ENCODE measurements around the gene PXDN.
"Not testable (repeated sequence)": the region's sequence is repeated elsewhere in the genome, so short reads cannot be mapped to it uniquely, and the experiment has no call there.

PXDN gene

GRCh38 chr2:1739322-1739957, 4.9 kb downstream of the PXDN start:
- no peak for DNase-seq

GRCh38 chr2:1738646-1739302, 5.5 kb downstream of the PXDN start:
- no peak for DNase-seq

- DNase-seq, result no peak
Measured at GRCh38 chr2:1738163-1738562, 6.2 kb downstream of the PXDN start.

GRCh38 chr2:1736997-1737480, 7.3 kb downstream of the PXDN start:
- DNase-seq, result no peak

GRCh38 chr2:1736045-1736444, 8.3 kb downstream of the PXDN start:
- no peak for DNase-seq

- DNase-seq, result not testable (repeated sequence)
Measured at GRCh38 chr2:1733298-1733697, 11.0 kb downstream of the PXDN start.

GRCh38 chr2:1731963-1732768, 12.1 kb downstream of the PXDN start:
- no peak for DNase-seq

GRCh38 chr2:1731447-1731962, 12.8 kb downstream of the PXDN start:
- no peak for DNase-seq

- no peak for DNase-seq
Measured at GRCh38 chr2:1730015-1730927, 14.0 kb downstream of the PXDN start.

- DNase-seq, result no peak
Measured at GRCh38 chr2:1729242-1729641, 15.1 kb downstream of the PXDN start.

- no peak for DNase-seq
Measured at GRCh38 chr2:1728821-1729220, 15.5 kb downstream of the PXDN start.

- no peak for DNase-seq
Measured at GRCh38 chr2:1727796-1728474, 16.4 kb downstream of the PXDN start.

GRCh38 chr2:1727101-1727771, 17.1 kb downstream of the PXDN start:
- DNase-seq, result no peak

GRCh38 chr2:1726558-1726957, 17.8 kb downstream of the PXDN start:
- DNase-seq, result no peak

- not testable (repeated sequence) for DNase-seq
Measured at GRCh38 chr2:1724351-1724750, 20.0 kb downstream of the PXDN start.

GRCh38 chr2:1723397-1724042, 20.8 kb downstream of the PXDN start:
- no peak for DNase-seq

- DNase-seq, result no peak
Measured at GRCh38 chr2:1722692-1723091, 21.6 kb downstream of the PXDN start.

- DNase-seq, result no peak
Measured at GRCh38 chr2:1721706-1722646, 22.3 kb downstream of the PXDN start.

Measured in NK-92 treated with Interleukin-12 subunit alpha and Interleukin-12 subunit beta, amount 100 ng/mL, for 24 hours (cell line).